Activated gamma-delta T cell treated with anti-CD3 and anti-CD28 coated beads, Interleukin-2, amount 50 U/mL, for 16 hours (primary cell): ENCODE data around the gene CCSER1.
"Not testable (repeated sequence)": the region's sequence is repeated elsewhere in the genome, so short reads cannot be mapped to it uniquely, and the experiment has no call there.

ENCODE experiments used
- DNase-seq: peaks from one replicate; pipeline ENCODE4 v3.0.0-alpha.2; 2020; ENCODE audit warnings: low read depth

The CCSER1 gene

GRCh38 chr4:91284480-91284879 lies 1157.3 kb downstream of the CCSER1 start:
- DNase-seq = no peak

GRCh38 chr4:91285487-91285886 lies 1158.3 kb downstream of the CCSER1 start:
- DNase-seq = no peak

GRCh38 chr4:91288702-91289311 lies 1161.6 kb downstream of the CCSER1 start:
- DNase-seq = no peak

- DNase-seq = no peak
Observed at GRCh38 chr4:91298156-91298700, 1171.0 kb downstream of the CCSER1 start.

- no peak for DNase-seq
Observed at GRCh38 chr4:91298824-91299223, 1171.6 kb downstream of the CCSER1 start.

GRCh38 chr4:91302120-91302519 lies 1174.9 kb downstream of the CCSER1 start:
- DNase-seq = no peak

- DNase-seq = no peak
Observed at GRCh38 chr4:91304292-91304691, 1177.1 kb downstream of the CCSER1 start.

- no peak for DNase-seq
Observed at GRCh38 chr4:91317434-91317833, 1190.2 kb downstream of the CCSER1 start.

GRCh38 chr4:91319556-91320268 lies 1192.5 kb downstream of the CCSER1 start:
- no peak for DNase-seq

- no peak for DNase-seq
Observed at GRCh38 chr4:91322961-91323360, 1195.8 kb downstream of the CCSER1 start.

- DNase-seq = no peak
Observed at GRCh38 chr4:91325495-91325894, 1198.3 kb downstream of the CCSER1 start.

GRCh38 chr4:91326167-91326566 lies 1199.0 kb downstream of the CCSER1 start:
- not testable (repeated sequence) for DNase-seq

- DNase-seq = no peak
Observed at GRCh38 chr4:91330555-91331137, 1203.5 kb downstream of the CCSER1 start.

GRCh38 chr4:91340822-91341221 lies 1213.6 kb downstream of the CCSER1 start:
- DNase-seq = no peak

GRCh38 chr4:91345632-91346031 lies 1218.4 kb downstream of the CCSER1 start:
- no peak for DNase-seq

- not testable (repeated sequence) for DNase-seq
Observed at GRCh38 chr4:91356496-91356895, 1229.3 kb downstream of the CCSER1 start.

GRCh38 chr4:91358016-91358415 lies 1230.8 kb downstream of the CCSER1 start:
- DNase-seq = not testable (repeated sequence)

GRCh38 chr4:91358621-91359020 lies 1231.4 kb downstream of the CCSER1 start:
- DNase-seq = not testable (repeated sequence)

GRCh38 chr4:91359041-91360031 lies 1232.1 kb downstream of the CCSER1 start:
- no peak for DNase-seq

- DNase-seq = no peak
Observed at GRCh38 chr4:91362125-91362524, 1234.9 kb downstream of the CCSER1 start.

- no peak for DNase-seq
Observed at GRCh38 chr4:91366554-91366953, 1239.4 kb downstream of the CCSER1 start.

GRCh38 chr4:91369116-91369515 lies 1241.9 kb downstream of the CCSER1 start:
- no peak for DNase-seq
